Urothelium cell line (cell line): ENCODE data around the gene THAP8.

Experiments used
- DNase-seq: peaks from one replicate; pipeline ENCODE4 v3.0.0; 2011; ENCODE audit warnings: low spot score, mixed read lengths
- FAIRE-seq: peaks from 2 replicates; lab custom pipeline; 2011; peaks lifted over from hg19 to GRCh38; lab: Jason Lieb, UNC

THAP8 gene

GRCh38 chr19:36054119-36054732 lies at the start of gene THAP8:
TSS of gene THAP8 (minus strand) at chr19:36054285. CDS start at chr19:36054217, 68 bp downstream.
- DNase-seq (peak; percentile 99), FAIRE-seq (peak; percentile 88)

- DNase-seq: no peak
- no peak for FAIRE-seq
These were observed 49.0 kb upstream of the THAP8 start for GRCh38 chr19:36103040-36103626.

GRCh38 chr19:36101550-36102327 lies 47.7 kb upstream of the THAP8 start:
- FAIRE-seq (no peak), DNase-seq (no peak)

GRCh38 chr19:36100476-36100875 lies 46.4 kb upstream of the THAP8 start:
- no peak for DNase-seq
- no peak for FAIRE-seq

- DNase-seq (no peak), FAIRE-seq (no peak)
These were observed 45.2 kb upstream of the THAP8 start for GRCh38 chr19:36099166-36099785.

- FAIRE-seq (no peak), DNase-seq (no peak)
These were observed 43.0 kb upstream of the THAP8 start for GRCh38 chr19:36097036-36097435.

- FAIRE-seq (no peak), DNase-seq (no peak)
These were observed 39.6 kb upstream of the THAP8 start for GRCh38 chr19:36093687-36094086.

GRCh38 chr19:36093146-36093662 lies 39.1 kb upstream of the THAP8 start:
- FAIRE-seq (no peak), DNase-seq (no peak)

- no peak for FAIRE-seq
- no peak for DNase-seq
These were observed 38.5 kb upstream of the THAP8 start for GRCh38 chr19:36092566-36092965.

- DNase-seq: no peak
- no peak for FAIRE-seq
These were observed 37.0 kb upstream of the THAP8 start for GRCh38 chr19:36090910-36091695.

GRCh38 chr19:36089847-36090246 lies 35.8 kb upstream of the THAP8 start:
- no peak for FAIRE-seq
- DNase-seq: no peak

GRCh38 chr19:36086326-36086725 lies 32.2 kb upstream of the THAP8 start:
- DNase-seq (no peak), FAIRE-seq (no peak)

- FAIRE-seq: no peak
These were observed 30.3 kb upstream of the THAP8 start for GRCh38 chr19:36084231-36085009.

GRCh38 chr19:36082916-36083315 lies 28.8 kb upstream of the THAP8 start:
- no peak for DNase-seq
- FAIRE-seq: no peak

More at GRCh38 chr19:36084231-36085009, 30.3 kb upstream of the THAP8 start:
- no peak for DNase-seq

GRCh38 chr19:36081894-36082293 lies 27.8 kb upstream of the THAP8 start:
- FAIRE-seq (no peak), DNase-seq (no peak)

- no peak for DNase-seq
These were observed 27.3 kb upstream of the THAP8 start for GRCh38 chr19:36081385-36081784.

GRCh38 chr19:36079389-36079945 lies 25.4 kb upstream of the THAP8 start:
- DNase-seq: no peak
- FAIRE-seq: no peak

More at GRCh38 chr19:36081385-36081784, 27.3 kb upstream of the THAP8 start:
- no peak for FAIRE-seq

GRCh38 chr19:36073121-36073876 lies 19.2 kb upstream of the THAP8 start:
- DNase-seq (no peak), FAIRE-seq (peak; percentile 42)

- FAIRE-seq (no peak), DNase-seq (no peak)
These were observed 18.0 kb upstream of the THAP8 start for GRCh38 chr19:36072081-36072480.
